OCI-LY7 (cell line): Measurements from ENCODE around the gene FLAD1. TPM values are rescaled to one million over a fixed set of nuclear protein-coding genes. Genes with fewer than 3 reads are reported as not detected.

Source experiments
- BruUV-seq: library from RNA; stranded (reverse); fragments of 400-500 nt; replicated peaks from 2 replicates; lab custom pipeline; 2021; lab: Mats Ljungman, UMichigan
- CTCF ChIA-PET: fragments of 300-600 bp; sonication (Branson Sonifier 250); formaldehyde crosslinking; loops from one replicate; lab custom pipeline; 2022; ENCODE audit warnings: antibody characterized with exemption; ENCODE audit not compliant: unreplicated experiment; lab: Charles Lee
- POLR2A ChIA-PET: fragments of 300-600 bp; sonication (Branson Sonifier 250); formaldehyde crosslinking; loops from one replicate; lab custom pipeline; 2022; ENCODE audit warnings: antibody characterized with exemption; lab: Charles Lee
- DNase-seq: peaks from one replicate; pipeline ENCODE4 v3.0.0-alpha.2; 2015; ENCODE audit warnings: low spot score
- H2AFZ ChIP-seq: fragments of 200-600 bp; sonication (generic), shearing (Covaris generic); 2 replicates; pipeline ENCODE4 v1.6.1; 2014; ENCODE audit warnings: mild to moderate bottlenecking, antibody characterized with exemption, low read length, moderate library complexity
- H3K27ac ChIP-seq: fragments of 200-600 bp; sonication (generic); 2 replicates; pipeline ENCODE4 v1.5.1; 2014; ENCODE audit warnings: mixed run types, low read depth, mild to moderate bottlenecking, moderate library complexity, low read length, inconsistent platforms; ENCODE audit not compliant: poor library complexity, severe bottlenecking
- H3K36me3 ChIP-seq: fragments of 200-600 bp; sonication (generic); 2 replicates; pipeline ENCODE4 v1.6.1; 2014; ENCODE audit warnings: mild to moderate bottlenecking, antibody characterized with exemption, low read length, moderate library complexity, mixed read lengths; ENCODE audit not compliant: insufficient read depth
- H3K4me1 ChIP-seq: fragments of 200-600 bp; sonication (generic); 2 replicates; pipeline ENCODE4 v1.5.1; 2014; ENCODE audit warnings: mild to moderate bottlenecking, low read length; ENCODE audit not compliant: insufficient read depth, poor library complexity, severe bottlenecking
- H3K4me2 ChIP-seq: fragments of 200-600 bp; sonication (generic); 2 replicates; pipeline ENCODE4 v1.6.1; 2014; ENCODE audit warnings: mild to moderate bottlenecking, low read length
- H3K4me3 ChIP-seq: fragments of 200-600 bp; sonication (generic); 2 replicates; pipeline ENCODE4 v1.5.1; 2014; ENCODE audit warnings: mild to moderate bottlenecking, low read depth, low read length; ENCODE audit not compliant: poor library complexity, severe bottlenecking
- H3K79me2 ChIP-seq: fragments of 200-600 bp; sonication (generic); 2 replicates; pipeline ENCODE4 v1.6.1; 2016; ENCODE audit warnings: low read depth, mild to moderate bottlenecking, low read length, moderate library complexity, mixed read lengths; ENCODE audit not compliant: insufficient read depth
- H3K9me2 ChIP-seq: fragments of 200-600 bp; sonication (generic); 2 replicates; pipeline ENCODE4 v1.6.1; 2016; ENCODE audit warnings: mild to moderate bottlenecking, low read length, mixed read lengths; ENCODE audit not compliant: insufficient read depth
- H3K9me3 ChIP-seq: fragments of 200-600 bp; sonication (generic); 2 replicates; pipeline ENCODE4 v1.6.1; 2014; ENCODE audit warnings: mild to moderate bottlenecking, mixed run types, low read length, mixed read lengths
- H4K20me1 ChIP-seq: fragments of 200-600 bp; sonication (generic); 2 replicates; pipeline ENCODE4 v1.6.1; 2014; ENCODE audit warnings: mild to moderate bottlenecking, antibody characterized with exemption, low read length, moderate library complexity, mixed read lengths; ENCODE audit not compliant: insufficient read depth
- CTCF ChIP-seq: fragments of 200-600 bp; sonication (generic); conservative IDR thresholded peaks from 2 replicates; pipeline ENCODE4 v1.5.1; 2014; ENCODE audit warnings: mild to moderate bottlenecking, antibody characterized with exemption, low read length, moderate library complexity, mixed read lengths
- EZH2phosphoT487 ChIP-seq: fragments of 200-600 bp; sonication (generic); IDR thresholded peaks from 2 replicates; pipeline ENCODE4 v1.6.1; 2018; ENCODE audit warnings: low read depth, borderline replicate concordance, mild to moderate bottlenecking, mixed run types, antibody characterized with exemption, low read length, moderate library complexity, mixed read lengths
- intact Hi-C: fragments of 100-400 bp; cut with micrococcal nuclease; formaldehyde crosslinking; loops from one replicate; pipeline ENCODE4 v1.10.0; 2022; ENCODE audit not compliant: unreplicated experiment
- total RNA-seq, 2 experiments: library from RNA; depleted of rRNA in 1 of 2; stranded (reverse); fragments of >200 nt in 1 of 2; shearing (Covaris generic) in 1 of 2; gene quantifications; 2 replicates each; pipeline ENCODE4 v1.2.3, GENCODE V29; 2014 to 2022

FLAD1 gene
- total RNA-seq, 2 experiments from 2014 or later: 52.7 to 57.9 TPM

- DNase-seq: no peak
- H2AFZ ChIP-seq: no peak overlapping the region
- no peak overlapping the region for H3K27ac ChIP-seq
- BruUV-seq: no TSS peak
- POLR2A ChIA-PET: no interaction called here
- intact Hi-C loops: no loop called here
- no peak for TF ChIP-seq CTCF
- TF ChIP-seq EZH2phosphoT487: no peak
- H3K9me2 ChIP-seq: no peaks in the 10 kb centered on the region
- no peaks in the 10 kb centered on the region for H3K36me3 ChIP-seq
- H3K4me3 ChIP-seq: no peak overlapping the region
- H4K20me1 ChIP-seq: no peaks in the 10 kb centered on the region
- CTCF ChIA-PET: no interaction called here
- no peaks in the 10 kb centered on the region for H3K9me3 ChIP-seq
- H3K79me2 ChIP-seq: no peaks in the 10 kb centered on the region
- H3K4me2 ChIP-seq: no peak overlapping the region
- H3K4me1 ChIP-seq: no peaks in the 10 kb centered on the region
Measured at GRCh38 chr1:155037043-155037442, 53.9 kb downstream of the FLAD1 start.

GRCh38 chr1:155037851-155038441 is 54.8 kb downstream of the FLAD1 start:
- TF ChIP-seq EZH2phosphoT487 (no peak), CTCF (no peak)
- H3K79me2 ChIP-seq: no peaks in the 10 kb centered on the region
- no peak overlapping the region for H3K27ac ChIP-seq
- H3K4me3 ChIP-seq: no peak overlapping the region
- H3K4me1 ChIP-seq: no peaks in the 10 kb centered on the region
- CTCF ChIA-PET: no interaction called here
- BruUV-seq: no TSS peak
- no peaks in the 10 kb centered on the region for H4K20me1 ChIP-seq
- no peaks in the 10 kb centered on the region for H3K9me3 ChIP-seq
- no peak for DNase-seq
- no peak overlapping the region for H2AFZ ChIP-seq
- POLR2A ChIA-PET: interaction anchor here (0.7 kb wide), 1 partner anchor 78 kb away, joined by 3 read pairs; no protein-coding TSS in a partner anchor
- no peaks in the 10 kb centered on the region for H3K9me2 ChIP-seq
- H3K36me3 ChIP-seq: no peaks in the 10 kb centered on the region
- intact Hi-C loops: no loop called here
- no peak overlapping the region for H3K4me2 ChIP-seq

- no TSS peak for BruUV-seq
- TF ChIP-seq CTCF (no peak), EZH2phosphoT487 (no peak)
- no peak for DNase-seq
- H3K9me2 ChIP-seq: no peaks in the 10 kb centered on the region
- H3K4me3 ChIP-seq: no peak overlapping the region
- intact Hi-C loops: no loop called here
- ChIA-PET CTCF (no interaction called here), POLR2A (interaction anchor here (0.6 to 0.7 kb wide), 2 partner anchors 77 to 370 kb away, joined by 3 read pairs; no protein-coding TSS in a partner anchor)
- no peaks in the 10 kb centered on the region for H3K9me3 ChIP-seq
- no peak overlapping the region for H3K4me2 ChIP-seq
- no peaks in the 10 kb centered on the region for H4K20me1 ChIP-seq
- no peaks in the 10 kb centered on the region for H3K36me3 ChIP-seq
- no peak overlapping the region for H3K27ac ChIP-seq
- H2AFZ ChIP-seq: no peak overlapping the region
- no peaks in the 10 kb centered on the region for H3K4me1 ChIP-seq
- H3K79me2 ChIP-seq: no peaks in the 10 kb centered on the region
Measured at GRCh38 chr1:155038602-155039307, 55.6 kb downstream of the FLAD1 start.
